Measurements from ENCODE around the gene DST.

The DST gene

DNA sequence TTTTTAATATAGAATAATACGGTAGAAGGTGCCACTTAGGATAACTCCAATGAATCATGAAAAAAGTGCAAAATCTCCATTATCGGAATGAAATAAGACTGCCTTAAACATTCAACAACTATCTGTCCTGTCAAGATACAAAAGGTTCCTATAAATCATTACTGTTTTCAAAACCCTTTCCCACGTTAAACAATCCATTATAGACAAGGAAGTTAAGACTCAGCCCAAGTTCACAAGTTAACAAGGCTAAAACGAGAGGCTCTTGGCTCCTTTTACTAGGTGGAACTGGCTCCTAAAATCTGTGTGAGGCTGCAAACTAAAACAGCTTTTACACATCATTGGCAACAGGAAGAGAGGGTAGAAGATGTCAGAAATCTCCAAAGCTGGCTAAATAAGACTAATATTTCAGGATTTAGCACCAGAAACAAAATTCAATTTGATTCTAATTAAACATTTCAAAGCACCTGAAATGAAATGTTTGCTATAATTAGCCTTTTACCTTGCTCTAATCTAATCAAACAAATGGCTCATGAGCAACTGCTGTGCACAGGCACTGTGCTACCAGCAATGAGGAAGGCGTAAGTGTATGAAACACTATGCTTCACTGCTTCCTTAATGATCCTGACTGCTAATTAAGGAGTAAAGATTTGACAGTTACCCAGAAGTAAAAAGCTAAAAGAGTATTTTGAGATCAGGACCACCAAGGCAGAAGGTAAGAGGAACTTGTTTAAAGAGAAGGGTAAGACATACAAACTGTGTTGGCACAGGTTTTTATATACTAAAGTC is 109.7 kb downstream of the DST start:
- Histone ChIP-seq H3K4me3 (ENCODE audit: low read length, poor library complexity, severe bottlenecking) (no peak overlapping the region), H3K4me1 (ENCODE audit: insufficient read depth, low read length, poor library complexity, severe bottlenecking) (no peaks in the 10 kb centered on the region), H4K20me1 (ENCODE audit: insufficient read depth, low read length, poor library complexity, severe bottlenecking) (no peaks in the 10 kb centered on the region), H2AFZ (ENCODE audit: low read length) (no peak overlapping the region), H3K9ac (ENCODE audit: low read depth, low read length, poor library complexity, severe bottlenecking) (no peak overlapping the region), H3F3A (ENCODE audit: low read depth) (no peaks in the 10 kb centered on the region), H3K4me2 (ENCODE audit: low read depth, low read length, poor library complexity, severe bottlenecking) (no peak overlapping the region), H3K9me2 (replicated peaks; ENCODE audit: low read depth, low read length) (no peaks in the 10 kb centered on the region), H3K36me3 (ENCODE audit: insufficient read depth, low read length) (peaks cover 12% of the 10 kb centered on the region; the same call in 1 of the 2 replicates), H3K79me2 (ENCODE audit: insufficient read depth, low read length) (peaks cover 4% of the 10 kb centered on the region; the same call in 1 of the 2 replicates), H3K27me3 (ENCODE audit: insufficient read depth, low read length, poor library complexity, severe bottlenecking) (no peaks in the 10 kb centered on the region), H3K9me3 (ENCODE audit: insufficient read depth, low read depth, low read length) (no peaks in the 10 kb centered on the region)
- TF ChIP-seq EZH2phosphoT487 (IDR thresholded peaks at IDR 0.05; ENCODE audit: borderline replicate concordance), result no peak
- TF ChIP-seq CTCF (conservative IDR thresholded peaks at IDR 0.05; ENCODE audit: low read length), result no peak

DNA sequence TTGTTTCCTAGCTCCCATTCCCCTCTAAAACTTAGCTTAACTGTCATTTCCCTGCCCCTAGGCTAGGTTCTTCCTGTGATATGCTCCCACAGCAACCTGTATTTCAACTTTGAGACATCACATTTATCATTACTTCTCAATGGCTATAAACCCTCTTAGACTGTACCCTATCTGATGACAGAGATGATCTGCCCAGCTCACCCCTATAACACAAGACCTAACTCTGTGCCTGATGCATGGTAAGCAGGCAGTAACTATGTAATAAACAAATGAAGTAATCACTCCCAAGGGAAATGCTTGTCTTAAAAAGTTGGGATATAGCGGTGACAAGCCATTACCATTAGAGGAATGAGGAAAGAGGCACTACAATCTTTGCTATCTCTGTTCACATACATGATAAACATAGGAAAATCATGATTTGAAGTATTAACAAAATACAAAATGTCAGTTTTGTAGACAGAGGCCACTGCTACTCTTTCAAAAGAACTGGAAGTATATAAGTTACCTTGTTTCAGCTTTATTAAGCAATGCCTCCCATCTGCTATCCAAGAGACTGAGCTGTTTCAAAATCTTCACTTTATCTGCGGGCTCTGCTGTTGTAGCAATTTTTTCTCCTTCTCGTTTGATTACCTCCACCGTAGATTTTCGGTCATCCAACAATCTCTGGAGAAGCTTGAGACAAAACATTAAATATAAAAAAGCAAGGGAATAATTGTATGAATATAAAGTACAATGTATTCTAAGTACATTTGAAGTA is 110.7 kb downstream of the DST start:
- H3K9me3 ChIP-seq (ENCODE audit: insufficient read depth, low read depth, low read length), result no peaks in the 10 kb centered on the region
- no peaks in the 10 kb centered on the region for H3K27me3 ChIP-seq (ENCODE audit: insufficient read depth, low read length, poor library complexity, severe bottlenecking)
- no peak overlapping the region for H3K4me2 ChIP-seq (ENCODE audit: low read depth, low read length, poor library complexity, severe bottlenecking)
- no peaks in the 10 kb centered on the region for H3K9me2 ChIP-seq (replicated peaks; ENCODE audit: low read depth, low read length)
- H3K36me3 ChIP-seq (ENCODE audit: insufficient read depth, low read length), result peaks cover 18% of the 10 kb centered on the region; the same call in 1 of the 2 replicates
- H4K20me1 ChIP-seq (ENCODE audit: insufficient read depth, low read length, poor library complexity, severe bottlenecking), result no peaks in the 10 kb centered on the region
- no peak overlapping the region for H3K9ac ChIP-seq (ENCODE audit: low read depth, low read length, poor library complexity, severe bottlenecking)
- no peaks in the 10 kb centered on the region for H3K4me1 ChIP-seq (ENCODE audit: insufficient read depth, low read length, poor library complexity, severe bottlenecking)
- no peaks in the 10 kb centered on the region for H3K79me2 ChIP-seq (ENCODE audit: insufficient read depth, low read length)
- H2AFZ ChIP-seq (ENCODE audit: low read length), result no peak overlapping the region
- H3K4me3 ChIP-seq (ENCODE audit: low read length, poor library complexity, severe bottlenecking), result no peak overlapping the region
- no peak for TF ChIP-seq CTCF (conservative IDR thresholded peaks at IDR 0.05; ENCODE audit: low read length)
- no peak for TF ChIP-seq EZH2phosphoT487 (IDR thresholded peaks at IDR 0.05; ENCODE audit: borderline replicate concordance)
- no peaks in the 10 kb centered on the region for H3F3A ChIP-seq (ENCODE audit: low read depth)

- no peak overlapping the region for H3K4me2 ChIP-seq (ENCODE audit: low read depth, low read length, poor library complexity, severe bottlenecking)
- no peaks in the 10 kb centered on the region for H3K79me2 ChIP-seq (ENCODE audit: insufficient read depth, low read length)
- H2AFZ ChIP-seq (ENCODE audit: low read length), result no peak overlapping the region
- H3K4me1 ChIP-seq (ENCODE audit: insufficient read depth, low read length, poor library complexity, severe bottlenecking), result no peaks in the 10 kb centered on the region
- peaks cover 29% of the 10 kb centered on the region; the same call in 1 of the 2 replicates for H3K36me3 ChIP-seq (ENCODE audit: insufficient read depth, low read length)
- H3K9ac ChIP-seq (ENCODE audit: low read depth, low read length, poor library complexity, severe bottlenecking), result no peak overlapping the region
- no peaks in the 10 kb centered on the region for H3F3A ChIP-seq (ENCODE audit: low read depth)
- H3K4me3 ChIP-seq (ENCODE audit: low read length, poor library complexity, severe bottlenecking), result no peak overlapping the region
- no peak for TF ChIP-seq EZH2phosphoT487 (IDR thresholded peaks at IDR 0.05; ENCODE audit: borderline replicate concordance)
- TF ChIP-seq CTCF (conservative IDR thresholded peaks at IDR 0.05; ENCODE audit: low read length), result no peak
- H3K27me3 ChIP-seq (ENCODE audit: insufficient read depth, low read length, poor library complexity, severe bottlenecking), result no peaks in the 10 kb centered on the region
- no peaks in the 10 kb centered on the region for H3K9me2 ChIP-seq (replicated peaks; ENCODE audit: low read depth, low read length)
- H4K20me1 ChIP-seq (ENCODE audit: insufficient read depth, low read length, poor library complexity, severe bottlenecking), result no peaks in the 10 kb centered on the region
- H3K9me3 ChIP-seq (ENCODE audit: insufficient read depth, low read depth, low read length), result no peaks in the 10 kb centered on the region
These were observed 113.0 kb downstream of the DST start for GRCh38 chr6:56529594-56530191.

Measured in Loucy (cell line).